ENCODE results near the gene PALS2.

PALS2 gene, protein sequence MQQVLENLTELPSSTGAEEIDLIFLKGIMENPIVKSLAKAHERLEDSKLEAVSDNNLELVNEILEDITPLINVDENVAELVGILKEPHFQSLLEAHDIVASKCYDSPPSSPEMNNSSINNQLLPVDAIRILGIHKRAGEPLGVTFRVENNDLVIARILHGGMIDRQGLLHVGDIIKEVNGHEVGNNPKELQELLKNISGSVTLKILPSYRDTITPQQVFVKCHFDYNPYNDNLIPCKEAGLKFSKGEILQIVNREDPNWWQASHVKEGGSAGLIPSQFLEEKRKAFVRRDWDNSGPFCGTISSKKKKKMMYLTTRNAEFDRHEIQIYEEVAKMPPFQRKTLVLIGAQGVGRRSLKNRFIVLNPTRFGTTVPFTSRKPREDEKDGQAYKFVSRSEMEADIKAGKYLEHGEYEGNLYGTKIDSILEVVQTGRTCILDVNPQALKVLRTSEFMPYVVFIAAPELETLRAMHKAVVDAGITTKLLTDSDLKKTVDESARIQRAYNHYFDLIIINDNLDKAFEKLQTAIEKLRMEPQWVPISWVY

DNA sequence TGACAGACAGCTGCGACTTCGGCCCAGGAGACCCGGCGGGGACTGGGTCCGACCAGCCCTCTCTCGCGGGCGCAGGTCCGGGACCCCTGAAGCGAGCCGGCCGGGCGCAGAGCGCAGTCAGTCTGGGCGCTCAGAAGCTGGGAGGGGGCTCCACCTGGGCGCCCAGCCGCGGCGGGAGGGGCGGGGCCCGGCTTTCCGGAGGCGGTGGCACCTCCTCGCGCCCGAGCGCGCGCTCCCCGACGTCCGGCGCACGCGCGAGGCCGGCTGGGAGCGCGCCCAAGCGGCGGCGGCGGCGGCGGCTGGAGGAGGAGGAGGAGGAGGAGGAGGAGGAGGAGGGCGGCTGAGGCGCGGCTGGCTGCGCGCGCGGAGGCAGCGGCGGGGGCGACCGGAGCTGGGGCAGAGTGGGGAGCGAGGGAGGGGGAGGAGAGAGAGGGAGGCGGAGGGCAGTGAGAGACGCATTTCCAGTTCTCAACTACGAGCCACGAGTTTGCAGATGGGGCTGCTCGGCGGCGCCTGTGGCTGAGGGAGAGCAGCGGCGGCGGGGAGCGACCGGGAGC is at the start of gene PALS2:
TSS of gene PALS2 (plus strand) at position 456 of the 557 bp plus-strand sequence. CDS start 50,216 bp downstream, outside the sequence.
- DNase-seq (ENCODE audit: low spot score), result peak; percentile 96

DNA sequence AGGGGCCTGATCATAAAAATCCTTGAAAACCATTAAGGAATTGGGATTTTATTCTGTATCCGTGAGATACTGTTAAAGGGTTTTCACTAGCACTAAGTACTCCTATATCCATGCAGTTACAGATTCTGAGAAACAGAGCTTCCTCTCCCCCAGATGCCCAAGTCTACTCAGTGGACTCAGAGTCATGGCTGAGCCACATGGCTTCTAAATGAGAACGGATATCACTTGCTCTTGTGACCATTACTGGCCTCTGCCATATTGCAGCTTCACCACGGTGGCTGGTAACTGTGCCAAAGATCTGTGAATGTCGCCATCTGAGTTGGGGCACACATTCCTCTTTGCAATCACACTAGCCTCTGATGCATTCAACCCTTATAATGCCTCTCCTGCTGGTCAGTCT is 42.0 kb upstream of the PALS2 start:
- no peak for DNase-seq (ENCODE audit: low spot score)

DNA sequence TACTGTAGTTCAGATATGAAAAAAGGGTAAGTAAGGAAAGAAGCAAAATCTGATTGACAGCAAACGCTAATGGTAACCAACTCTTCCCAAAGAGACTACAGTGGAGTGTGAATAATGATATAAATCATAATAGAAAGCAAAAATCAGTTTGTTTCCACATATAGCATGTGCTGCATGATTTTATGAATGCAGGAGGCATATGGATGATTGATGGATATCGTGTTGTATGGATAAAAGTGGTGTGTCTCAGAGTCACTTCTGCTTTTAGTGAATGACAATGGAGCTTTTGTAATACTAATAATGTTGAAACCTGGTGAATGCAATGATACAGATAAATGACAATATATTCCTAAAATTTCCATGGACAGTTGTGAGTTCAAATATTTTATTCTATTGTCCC is 36.6 kb upstream of the PALS2 start:
- no peak for DNase-seq (ENCODE audit: low spot score)

DNA sequence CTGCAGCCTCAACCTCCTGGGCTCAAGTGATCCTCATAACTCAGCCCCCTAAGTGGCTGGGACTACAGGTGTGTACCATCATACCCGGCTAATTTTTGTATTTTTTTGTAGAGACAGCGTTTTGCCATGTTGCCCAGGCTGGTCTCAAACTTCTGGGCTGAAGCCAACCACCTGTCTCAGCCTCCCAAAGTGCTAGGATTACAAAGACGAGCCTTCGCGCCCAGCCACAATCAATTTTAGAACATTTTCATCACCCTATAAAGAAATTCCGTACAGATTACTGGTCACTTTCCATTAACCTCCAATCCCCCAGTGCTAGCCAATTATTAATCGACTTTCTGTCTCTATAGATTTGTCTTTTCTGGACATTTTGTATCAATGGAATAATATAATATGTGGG is 32.3 kb upstream of the PALS2 start:
- DNase-seq (ENCODE audit: low spot score), result no peak

DNA sequence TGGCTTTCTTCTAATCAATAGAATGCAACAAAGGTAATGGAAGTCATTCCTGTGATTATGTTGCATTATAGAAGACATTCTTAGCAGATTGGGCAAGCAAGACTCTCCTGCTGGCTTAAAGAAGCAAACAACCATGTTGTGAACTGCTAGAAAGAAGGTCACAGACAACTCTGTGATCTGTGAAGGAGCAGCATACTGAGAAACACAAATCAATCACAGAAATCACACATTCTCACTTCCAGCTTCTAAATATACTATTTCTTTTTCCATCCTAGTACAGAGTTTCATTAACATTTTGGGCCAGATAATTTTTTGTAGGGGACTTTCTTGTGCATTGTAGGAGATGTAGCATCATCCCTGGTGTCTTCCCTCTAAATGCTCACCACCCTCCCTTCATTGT is 28.0 kb upstream of the PALS2 start:
- no peak for DNase-seq (ENCODE audit: low spot score)

DNA sequence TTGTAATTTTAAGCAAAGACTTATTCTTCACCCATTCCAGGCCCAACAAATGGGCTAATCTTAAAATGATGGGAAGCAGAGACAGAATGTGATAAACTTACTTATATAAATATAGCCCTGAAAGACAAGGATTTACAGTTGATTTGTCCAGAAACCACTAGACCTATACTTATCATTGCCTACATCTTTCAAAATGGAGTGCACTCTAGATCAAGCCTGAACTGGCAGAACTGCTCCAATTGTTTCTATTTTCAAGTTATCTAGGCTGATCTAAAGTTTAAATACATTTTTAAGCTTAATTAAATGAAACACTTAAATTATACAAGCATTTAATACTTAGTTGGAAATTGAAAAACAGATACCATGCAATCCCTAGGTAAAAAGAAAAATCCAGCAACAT is 24.9 kb upstream of the PALS2 start:
- no peak for DNase-seq (ENCODE audit: low spot score)

DNA sequence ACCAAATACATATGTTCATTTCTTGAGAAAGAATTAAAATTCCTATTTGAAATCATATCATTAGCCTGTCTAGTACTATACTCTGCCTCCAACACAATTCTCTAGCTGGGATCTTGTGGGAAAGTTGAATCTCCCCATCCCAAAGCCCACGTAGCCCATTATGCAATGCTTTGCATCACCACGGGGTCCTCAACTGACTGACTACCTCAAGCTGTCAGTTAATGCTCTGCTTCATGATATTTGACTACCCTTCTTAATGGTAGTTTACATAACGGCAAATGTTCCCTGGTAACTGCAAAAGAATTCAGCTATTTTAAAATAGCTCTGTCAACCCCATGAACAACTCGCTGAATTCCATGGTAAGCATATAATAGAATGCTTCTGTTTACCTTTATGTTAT is 23.3 kb upstream of the PALS2 start:
- DNase-seq (ENCODE audit: low spot score), result no peak

DNA sequence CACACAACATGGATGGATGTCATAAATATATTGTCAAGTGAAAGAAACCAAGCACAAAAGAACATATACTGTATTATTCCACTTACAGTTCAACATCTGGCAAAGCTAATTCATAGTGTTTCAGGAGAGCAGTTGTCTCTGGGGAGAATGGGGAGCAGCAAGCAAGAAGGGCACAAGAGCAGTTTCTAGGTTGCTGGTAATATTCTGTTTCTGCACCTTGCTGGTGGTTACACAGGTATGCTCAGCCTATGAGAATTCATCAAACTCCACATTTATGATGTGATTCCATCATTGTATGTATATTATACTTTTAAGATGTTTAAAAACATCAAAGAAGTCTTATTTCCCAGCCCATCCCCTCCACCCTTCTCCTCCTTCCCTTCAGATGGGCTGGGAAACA is 18.1 kb upstream of the PALS2 start:
- DNase-seq (ENCODE audit: low spot score), result no peak

DNA sequence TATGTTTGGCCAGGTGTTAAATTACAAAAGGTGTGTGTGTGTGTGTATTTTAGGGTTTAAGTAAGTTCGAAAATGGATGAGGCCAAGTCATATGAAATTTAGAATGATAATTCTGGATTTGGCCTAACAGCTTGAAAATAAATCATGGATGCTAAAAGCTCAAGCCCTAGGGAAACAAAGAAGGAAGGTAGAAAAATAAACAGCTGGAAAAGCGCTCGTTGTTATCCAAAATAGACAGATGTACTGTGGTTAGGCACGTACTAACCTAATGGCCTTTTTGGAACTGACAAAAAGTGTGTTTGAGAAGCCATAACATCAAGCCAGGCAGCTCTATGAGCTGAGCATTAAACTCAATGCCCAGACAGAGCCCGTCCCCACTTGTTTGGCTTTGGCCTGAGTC is 17.5 kb upstream of the PALS2 start:
- DNase-seq (ENCODE audit: low spot score), result no peak

DNA sequence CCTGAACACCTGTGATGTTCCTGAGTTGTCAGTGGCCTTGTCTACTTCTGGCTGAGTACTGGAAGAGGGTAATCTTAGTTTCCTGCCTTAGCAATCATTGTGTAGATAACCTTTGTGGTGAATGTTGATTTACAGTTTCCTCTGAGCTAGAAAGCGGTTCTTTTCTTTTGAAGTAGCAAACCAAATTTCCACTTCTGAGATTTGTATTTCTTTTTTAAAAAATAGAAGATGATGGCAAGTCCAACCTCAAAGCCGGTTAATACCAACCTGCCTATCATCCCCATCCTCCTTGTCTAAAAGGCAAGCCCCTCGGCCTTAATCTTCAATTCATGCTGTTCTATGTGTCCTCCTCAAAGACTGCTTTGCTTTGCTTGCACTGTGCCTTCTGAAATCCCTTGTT is 12.5 kb upstream of the PALS2 start:
- DNase-seq (ENCODE audit: low spot score), result no peak

DNA sequence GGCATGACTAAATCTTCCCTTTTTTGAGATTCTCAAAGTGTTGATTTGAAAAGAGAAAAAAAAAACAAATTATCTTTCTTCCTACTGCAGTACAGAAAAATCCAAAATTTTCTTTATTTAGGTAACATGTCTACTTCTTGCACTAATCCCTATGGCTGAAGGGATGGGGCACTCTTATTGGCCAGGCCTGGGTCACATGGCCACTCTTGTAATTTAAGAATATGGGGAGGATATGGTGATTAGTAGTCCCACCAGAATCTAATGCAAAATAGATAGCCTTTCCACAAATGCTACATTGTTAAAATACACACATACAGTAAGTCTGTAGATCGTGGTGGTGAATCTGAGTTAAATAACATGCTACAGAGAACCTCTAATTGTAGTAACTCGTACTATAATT is 7.0 kb upstream of the PALS2 start:
- no peak for DNase-seq (ENCODE audit: low spot score)

DNA sequence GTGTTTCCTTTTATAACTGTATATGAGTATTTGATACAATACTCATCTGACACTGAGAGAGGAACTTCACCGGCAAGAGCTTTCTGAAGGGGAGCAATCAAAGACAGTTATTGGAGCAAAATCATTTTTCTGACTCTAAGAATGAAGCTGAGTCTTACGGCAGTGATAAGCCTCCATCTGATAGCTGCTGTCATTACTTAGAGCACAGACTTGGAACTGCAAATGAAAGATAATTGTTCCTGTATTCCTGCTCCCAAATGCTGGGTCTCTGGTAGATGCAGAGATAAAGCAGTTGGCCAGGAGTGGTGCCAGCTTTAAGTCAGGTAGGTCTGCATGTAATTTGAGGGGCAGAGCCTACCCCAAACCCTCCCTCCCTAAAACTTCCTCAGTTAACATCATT is 2.3 kb upstream of the PALS2 start:
- DNase-seq (ENCODE audit: low spot score), result no peak

DNA sequence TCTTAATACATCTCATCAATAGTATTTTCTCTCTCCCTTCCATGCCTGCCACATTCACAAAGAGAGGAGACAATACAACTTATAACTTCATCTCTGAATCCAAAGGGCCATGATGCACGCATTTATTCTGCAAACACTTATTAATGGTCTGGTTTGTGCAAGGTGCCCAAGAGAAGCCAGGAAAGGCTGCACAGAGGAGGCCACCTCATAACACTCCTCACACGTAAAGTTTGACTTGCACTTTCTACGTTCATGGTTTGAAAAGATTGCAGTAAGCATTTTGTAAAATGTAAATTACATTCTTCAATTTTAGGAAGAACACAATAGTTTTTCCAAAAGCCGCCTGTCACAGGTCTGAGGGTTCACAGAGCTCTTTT is 1.2 kb upstream of the PALS2 start:
- no peak for DNase-seq (ENCODE audit: low spot score)

DNA sequence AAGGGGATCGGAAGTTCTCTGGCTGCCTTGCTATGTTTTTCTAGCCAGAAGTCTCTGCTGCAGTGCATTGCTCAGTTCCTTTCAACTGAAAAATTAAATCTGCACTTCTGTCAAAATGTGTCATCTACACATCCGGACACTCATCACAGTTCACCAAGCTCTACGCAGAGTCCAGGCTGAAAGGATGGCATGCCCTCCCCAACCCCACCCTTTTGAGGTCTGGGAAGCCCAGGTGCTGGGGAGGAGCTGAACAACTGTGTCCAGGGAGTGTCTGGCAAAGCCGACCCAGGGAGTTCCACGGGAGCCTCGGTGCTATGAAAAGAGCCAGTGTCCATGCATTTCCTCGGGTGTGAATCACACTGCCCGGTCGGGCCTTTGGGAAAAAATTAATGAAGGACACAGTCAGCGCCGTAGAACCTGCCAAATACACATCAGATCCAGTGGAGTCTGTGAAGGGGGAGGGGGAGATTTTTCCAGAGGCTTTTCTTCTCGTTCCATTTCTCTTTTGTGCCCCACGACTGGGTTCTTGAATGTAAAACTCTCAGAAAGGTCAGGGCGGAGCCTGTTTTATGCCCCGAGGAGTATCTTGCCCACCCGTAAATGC is 757 bp upstream of the PALS2 start:
- DNase-seq (ENCODE audit: low spot score), result peak; percentile 66

DNA sequence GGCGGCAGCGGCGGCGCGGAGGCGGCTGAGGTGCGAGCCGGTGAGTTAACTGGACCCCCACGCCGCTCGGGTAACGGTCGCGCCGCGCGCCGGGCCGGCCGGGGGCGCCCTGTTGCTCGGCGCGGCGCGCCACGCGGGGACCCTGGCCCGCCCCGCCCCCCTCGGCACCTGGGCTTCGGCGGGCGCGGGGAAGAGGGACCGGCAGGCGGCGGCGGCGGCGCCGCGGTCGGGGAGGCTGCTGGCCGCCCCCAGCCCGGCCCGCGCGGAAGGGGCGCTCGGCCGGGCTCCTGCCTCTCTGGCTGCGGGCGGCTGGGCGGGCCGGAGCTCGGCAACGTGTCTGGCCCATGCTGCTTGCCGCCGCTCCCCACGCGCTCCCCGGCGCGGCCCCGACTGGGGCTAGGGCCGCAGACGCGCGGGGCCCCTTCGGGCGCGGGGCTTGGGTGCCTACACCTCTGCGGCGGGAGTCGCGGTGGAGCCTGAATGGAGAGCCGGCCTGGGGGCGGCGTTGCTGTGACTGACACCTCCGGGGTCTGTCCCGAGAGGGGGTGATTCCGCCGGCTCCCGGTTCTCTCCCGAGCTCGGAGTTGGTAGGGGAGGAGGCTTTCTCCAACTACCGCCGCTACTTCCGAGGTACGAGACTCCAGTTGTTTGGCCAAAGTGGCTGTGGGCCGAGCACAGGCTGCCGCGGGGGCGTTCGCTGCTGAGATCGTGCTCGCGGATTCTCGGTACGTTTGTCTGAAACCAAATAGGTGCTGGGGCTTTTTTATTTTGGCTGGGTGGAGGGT is 494 bp downstream of the PALS2 start:
- peak; percentile 76 for DNase-seq (ENCODE audit: low spot score)

DNA sequence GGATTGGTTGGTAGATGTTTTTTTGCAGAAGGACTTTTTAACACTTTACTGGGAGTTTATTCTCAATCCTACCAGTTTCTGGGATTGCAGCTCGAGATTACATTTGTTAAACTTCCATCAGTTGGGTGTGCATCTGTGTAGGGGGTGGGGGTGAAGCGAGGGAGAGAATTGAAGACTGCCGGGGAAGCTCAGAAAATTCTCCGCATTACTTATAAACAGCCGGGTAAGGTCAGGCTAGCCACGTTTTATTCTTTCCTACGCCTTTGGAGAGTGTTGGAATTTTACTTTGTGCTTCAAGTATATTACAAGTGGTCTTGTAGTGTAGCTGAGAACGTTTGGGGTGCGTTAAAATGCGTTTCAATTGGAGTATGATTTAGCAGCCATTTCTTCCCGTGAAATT is 1.1 kb downstream of the PALS2 start:
- peak; percentile 17 for DNase-seq (ENCODE audit: low spot score)

DNA sequence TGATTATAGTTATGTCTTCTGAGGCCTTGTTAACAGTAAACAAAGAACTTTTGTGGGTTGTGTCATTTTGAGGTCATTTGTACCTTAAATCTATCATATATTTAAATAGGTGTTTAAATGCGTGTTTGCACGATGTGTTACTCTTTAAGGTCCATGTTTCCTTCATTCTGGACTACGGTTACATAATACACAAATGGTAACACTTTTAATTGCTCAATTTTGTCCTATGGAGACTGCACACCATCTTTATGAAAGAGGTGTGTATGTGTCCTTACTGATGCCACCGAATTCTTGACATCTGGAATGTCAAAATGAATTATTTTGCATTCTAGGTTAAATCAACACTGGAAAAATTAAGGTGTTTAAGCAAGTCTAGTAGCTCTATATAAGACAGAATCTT is 1.7 kb downstream of the PALS2 start:
- DNase-seq (ENCODE audit: low spot score), result no peak

DNA sequence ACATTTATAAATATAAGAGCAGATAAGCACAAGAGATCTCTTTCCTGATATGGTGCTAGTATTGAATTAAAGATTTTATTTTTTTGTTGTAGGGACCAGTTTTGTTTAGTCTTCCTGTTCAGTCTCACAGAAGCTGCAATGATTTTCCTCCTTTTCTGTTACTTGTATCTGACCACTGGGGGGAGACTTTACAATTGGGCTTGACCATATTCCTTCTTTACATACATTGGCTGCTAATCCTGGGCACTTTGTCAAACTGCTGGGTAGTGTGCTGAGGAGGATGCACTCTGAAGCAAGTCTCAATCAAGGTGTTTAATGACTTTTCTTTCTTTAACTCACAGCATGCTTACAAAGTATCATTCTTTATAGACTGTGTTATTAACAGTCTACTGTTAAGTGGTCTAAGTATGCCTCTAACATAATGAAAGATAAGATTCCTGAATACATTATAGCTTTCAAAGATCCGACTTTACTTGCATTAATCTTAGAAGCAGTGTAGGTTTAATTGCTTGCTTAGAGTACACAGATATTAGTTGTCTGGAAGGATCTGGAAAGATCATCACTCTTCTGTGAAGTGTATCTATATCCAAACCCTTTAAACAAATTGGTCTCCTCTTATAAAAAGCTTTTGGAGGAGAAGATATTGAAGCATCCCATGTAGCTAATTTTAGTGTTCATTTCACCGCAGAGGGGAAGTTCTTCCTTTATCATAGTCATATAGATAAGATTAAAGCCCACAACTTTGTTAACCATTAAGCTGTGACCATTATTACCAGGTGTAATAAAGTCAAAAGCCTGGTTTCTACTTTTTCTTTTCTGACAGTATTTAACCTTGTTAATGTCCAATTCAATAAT is 3.1 kb downstream of the PALS2 start:
- peak; percentile 54 for DNase-seq (ENCODE audit: low spot score)

DNA sequence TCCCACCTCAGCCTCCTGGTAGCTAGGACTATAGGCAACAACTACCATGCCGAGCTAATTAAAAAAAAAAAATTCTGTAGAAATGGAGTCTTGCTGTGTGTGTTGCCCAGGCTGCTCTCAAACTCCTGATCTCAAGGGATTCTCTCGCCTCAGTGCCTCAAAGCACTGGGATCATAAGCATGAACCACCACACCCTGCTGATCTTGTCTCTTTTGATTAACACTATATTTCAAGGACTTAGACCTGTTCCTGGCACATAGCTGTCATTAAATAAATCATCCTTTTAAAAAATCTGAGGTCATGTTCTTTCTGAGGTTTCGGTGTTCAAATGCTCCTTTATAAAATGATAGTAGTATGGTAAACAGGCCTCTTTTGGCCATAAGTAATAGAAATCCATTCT is 4.8 kb downstream of the PALS2 start:
- DNase-seq (ENCODE audit: low spot score), result no peak

DNA sequence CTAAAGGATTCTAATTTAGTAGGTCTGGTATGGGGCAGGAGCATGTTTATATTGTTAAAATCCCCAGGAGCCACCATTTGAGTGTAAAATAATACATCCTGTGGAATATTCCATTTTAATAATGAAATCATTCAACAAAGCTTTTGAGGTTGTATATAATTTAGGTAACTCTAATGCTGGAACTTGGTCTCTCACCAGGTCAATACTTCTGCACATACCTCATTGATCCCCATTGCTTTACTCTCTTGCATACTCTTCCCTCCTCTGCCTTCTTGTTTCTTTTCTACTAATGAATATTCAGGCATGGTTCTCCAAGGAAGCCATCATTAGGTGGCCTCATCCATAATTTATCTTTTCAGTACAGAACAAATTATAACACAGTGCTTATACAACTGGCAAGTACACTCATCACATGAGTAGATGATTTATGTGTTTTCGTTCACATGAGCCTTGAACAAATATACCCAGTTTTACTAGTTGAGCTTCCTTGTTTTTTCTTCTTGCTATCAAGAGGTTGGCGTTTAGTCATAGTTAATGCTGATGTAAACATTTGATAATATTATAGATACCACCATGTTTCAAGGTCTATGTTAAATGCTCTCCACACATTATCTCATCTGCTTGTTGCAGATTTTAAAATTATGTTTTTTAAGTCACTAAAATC is 7.2 kb downstream of the PALS2 start:
- no peak for DNase-seq (ENCODE audit: low spot score)

DNA sequence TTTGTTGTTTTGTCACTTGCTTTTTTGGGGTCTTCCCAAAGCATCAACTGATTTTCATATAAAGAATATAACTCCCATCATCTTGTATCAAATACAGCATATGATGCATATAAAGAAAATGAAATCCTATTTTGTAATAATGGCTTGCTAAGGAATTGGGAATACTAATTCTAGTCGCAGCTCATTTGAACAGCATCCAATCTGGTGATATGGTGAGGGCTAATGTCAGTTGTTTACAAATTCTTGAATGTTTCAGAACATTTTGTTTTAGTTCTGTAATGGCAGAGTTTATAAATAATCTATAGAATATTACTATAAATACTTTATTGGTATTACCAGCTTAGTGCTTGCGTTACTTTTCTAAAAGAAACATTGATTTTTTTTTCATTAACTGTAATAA is 8.9 kb downstream of the PALS2 start:
- DNase-seq (ENCODE audit: low spot score), result no peak
